ENCODE results near the gene CFAP77.

The CFAP77 gene

GRCh38 chr9:132411091-132411508 lies 1.1 kb downstream of the CFAP77 start (continued):
- TF ChIP-seq ZNF549 (tag by site-specific recombination; IDR thresholded peaks at IDR 0.05) (no peak), BCL11A (tag by site-specific recombination; IDR thresholded peaks at IDR 0.05; ENCODE audit: low read depth) (no peak), ZIC2 (tag by site-specific recombination; IDR thresholded peaks at IDR 0.05) (peak; percentile 65; the same call in 1 of the 2 replicates), ZEB2 (tag by site-specific recombination; IDR thresholded peaks at IDR 0.05) (peak; percentile 59), ZNF792 (tag by site-specific recombination; IDR thresholded peaks at IDR 0.05) (no peak), ZNF692 (tag by site-specific recombination; IDR thresholded peaks at IDR 0.05) (no peak), WT1 (tag by site-specific recombination; IDR thresholded peaks at IDR 0.05) (0 out of 2 replicates have a peak, but pooled peaks have one; percentile 12), ZNF23 (tag by site-specific recombination; IDR thresholded peaks at IDR 0.05; ENCODE audit: borderline replicate concordance) (no peak), ZFP69B (tag by site-specific recombination; IDR thresholded peaks at IDR 0.05) (no peak), ZNF10 (tag by site-specific recombination; IDR thresholded peaks at IDR 0.05) (0 out of 2 replicates have a peak, but pooled peaks have one; percentile 37), KLF7 (tag by site-specific recombination; IDR thresholded peaks at IDR 0.05; ENCODE audit: borderline replicate concordance) (no peak), ZNF138 (tag by site-specific recombination; IDR thresholded peaks at IDR 0.05; ENCODE audit: borderline replicate concordance) (no peak), ZNF548 (tag by site-specific recombination; IDR thresholded peaks at IDR 0.05) (no peak), ZSCAN5A (tag by site-specific recombination; IDR thresholded peaks at IDR 0.05) (no peak), ZNF157 (tag by site-specific recombination; IDR thresholded peaks at IDR 0.05) (no peak), KLF9 (tag by site-specific recombination; IDR thresholded peaks at IDR 0.05; ENCODE audit: low read depth) (no peak), ZNF324 (tag by site-specific recombination; IDR thresholded peaks at IDR 0.05) (no peak), ZNF274 (IDR thresholded peaks at IDR 0.05; ENCODE audit: low read length) (no peak), ZNF274 (tag by site-specific recombination; IDR thresholded peaks at IDR 0.05; ENCODE audit: borderline replicate concordance) (no peak), ZNF473 (tag by site-specific recombination; IDR thresholded peaks at IDR 0.05) (no peak), ZNF184 (tag by site-specific recombination; IDR thresholded peaks at IDR 0.05) (no peak), ZNF26 (tag by site-specific recombination; IDR thresholded peaks at IDR 0.05) (no peak), ELK4 (IDR thresholded peaks at IDR 0.05; ENCODE audit: borderline replicate concordance, low read depth, low read length) (no peak), ZNF585B (tag by site-specific recombination; IDR thresholded peaks at IDR 0.05) (no peak), GLIS2 (tag by site-specific recombination; IDR thresholded peaks at IDR 0.05) (peak; percentile 63), ZNF600 (tag by site-specific recombination; IDR thresholded peaks at IDR 0.05) (0 out of 2 replicates have a peak, but pooled peaks have one; percentile 11)
